ENCODE results near the gene PCDHGB7. TPM values are rescaled to one million over a fixed set of nuclear protein-coding genes. Genes with fewer than 3 reads are reported as not detected.

PCDHGB7 gene
- 6.0 and 7.4 TPM in 2 replicates for total RNA-seq

GRCh38 chr5:141417494-141418172, at the start of gene PCDHGB7:
Gene PCDHGB7 (plus strand): TSS chr5:141417677. CDS start chr5:141417860, 183 bp downstream.

DNA sequence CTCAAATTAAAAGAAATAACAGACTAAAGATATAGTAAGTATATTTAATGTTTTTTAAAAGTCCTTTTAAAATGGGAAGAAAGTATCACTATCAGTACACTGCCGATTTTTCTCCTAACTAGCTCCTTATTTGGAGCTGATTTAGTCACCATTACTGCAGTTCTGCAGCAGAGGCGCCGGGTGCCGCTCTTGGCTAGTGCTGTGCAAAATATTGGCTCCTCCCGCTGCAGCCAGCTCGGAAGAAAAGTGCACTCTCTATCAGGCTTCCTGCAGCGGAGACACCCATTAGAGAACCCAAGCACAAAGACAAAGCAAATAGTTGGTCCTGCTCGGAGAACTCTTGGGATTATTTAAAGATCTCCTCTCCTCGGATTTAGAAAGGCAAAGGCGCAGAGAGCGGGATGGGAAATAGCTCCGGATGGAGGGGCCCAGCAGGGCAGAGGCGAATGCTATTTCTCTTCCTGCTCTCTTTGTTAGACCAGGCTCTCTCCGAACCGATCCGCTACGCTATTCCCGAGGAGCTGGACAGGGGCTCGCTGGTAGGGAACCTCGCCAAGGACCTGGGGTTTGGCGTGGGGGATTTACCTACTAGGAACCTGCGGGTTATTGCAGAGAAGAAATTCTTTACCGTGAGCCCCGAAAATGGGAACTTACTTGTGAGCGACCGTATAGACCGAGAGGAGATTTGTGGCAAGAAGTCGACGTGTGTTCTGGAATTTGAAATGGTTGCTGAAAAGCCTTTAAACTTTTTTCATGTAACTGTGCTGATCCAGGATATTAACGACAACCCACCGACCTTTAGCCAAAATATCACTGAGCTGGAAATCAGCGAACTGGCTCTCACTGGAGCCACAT, 47.3 kb upstream of the PCDHGB7 start, which contains the start of gene PCDHGB3:
PCDHGB3 (plus strand) TSS at position 249 of the 855 bp plus-strand sequence; CDS start at position 402, 153 bp downstream.

DNA sequence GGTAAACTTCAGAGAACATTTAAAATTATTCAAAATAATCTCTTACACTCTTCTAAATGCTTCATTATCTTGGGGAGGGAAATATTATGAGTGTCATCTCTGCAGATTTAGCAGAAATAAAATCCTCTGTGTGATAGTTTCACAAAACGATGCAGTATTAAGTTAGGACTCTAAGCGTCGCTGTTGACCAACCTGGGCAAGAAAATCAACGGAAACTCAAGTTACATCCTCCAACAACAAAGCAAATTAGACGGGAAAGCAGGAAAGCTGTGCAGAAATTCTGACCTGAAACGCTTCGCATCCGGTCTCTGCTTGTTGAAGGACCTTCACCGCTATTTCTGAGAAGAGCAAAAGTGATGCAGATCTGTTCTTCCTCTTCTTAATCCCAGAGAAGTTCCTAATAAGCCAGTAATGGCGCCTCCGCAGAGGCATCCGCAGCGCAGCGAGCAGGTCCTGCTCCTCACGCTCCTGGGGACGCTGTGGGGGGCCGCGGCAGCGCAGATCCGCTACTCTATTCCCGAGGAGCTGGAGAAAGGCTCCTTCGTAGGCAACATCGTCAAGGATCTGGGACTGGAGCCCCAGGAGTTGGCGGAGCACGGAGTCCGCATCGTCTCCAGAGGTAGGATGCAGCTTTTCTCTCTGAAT, 43.7 kb upstream of the PCDHGB7 start, which contains the start of gene PCDHGA6:
PCDHGA6 (plus strand) TSS at position 219 of the 645 bp plus-strand sequence; CDS start at position 412, 193 bp downstream.

DNA sequence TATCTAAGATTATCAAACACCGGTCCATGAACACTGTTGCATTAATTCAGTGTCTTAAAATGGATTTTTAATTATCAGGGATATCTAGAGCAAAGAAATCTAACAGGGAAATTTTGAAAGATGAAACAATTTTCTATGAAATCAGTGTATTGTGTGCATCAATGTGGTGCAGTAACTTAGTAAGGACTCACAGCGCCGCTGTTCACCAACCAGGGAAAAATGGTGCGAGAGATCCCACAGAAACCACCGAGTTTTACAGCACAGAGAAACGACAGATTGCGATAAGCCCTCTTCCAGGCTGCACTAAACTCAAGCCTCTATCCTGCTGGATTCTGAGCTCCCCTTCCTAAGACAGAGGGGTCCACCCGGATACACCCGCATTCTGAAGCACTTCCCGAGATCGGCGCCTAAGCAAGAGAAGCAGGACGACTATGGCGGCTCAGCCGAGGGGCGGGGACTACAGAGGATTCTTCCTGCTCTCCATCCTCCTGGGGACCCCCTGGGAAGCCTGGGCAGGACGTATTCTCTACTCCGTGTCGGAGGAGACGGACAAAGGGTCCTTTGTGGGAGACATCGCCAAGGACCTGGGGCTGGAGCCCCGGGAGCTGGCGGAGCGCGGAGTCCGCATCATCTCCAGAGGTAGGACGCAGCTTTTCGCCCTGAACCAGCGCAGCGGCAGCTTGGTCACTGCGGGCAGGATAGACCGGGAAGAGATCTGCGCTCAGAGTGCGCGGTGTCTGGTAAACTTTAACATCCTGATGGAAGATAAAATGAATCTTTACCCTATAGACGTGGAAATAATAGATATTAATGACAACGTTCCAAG, 34.8 kb upstream of the PCDHGB7 start, which contains the start of gene PCDHGA7:
PCDHGA7 (plus strand) TSS at position 274 of the 826 bp plus-strand sequence; CDS start at position 432, 158 bp downstream.

DNA sequence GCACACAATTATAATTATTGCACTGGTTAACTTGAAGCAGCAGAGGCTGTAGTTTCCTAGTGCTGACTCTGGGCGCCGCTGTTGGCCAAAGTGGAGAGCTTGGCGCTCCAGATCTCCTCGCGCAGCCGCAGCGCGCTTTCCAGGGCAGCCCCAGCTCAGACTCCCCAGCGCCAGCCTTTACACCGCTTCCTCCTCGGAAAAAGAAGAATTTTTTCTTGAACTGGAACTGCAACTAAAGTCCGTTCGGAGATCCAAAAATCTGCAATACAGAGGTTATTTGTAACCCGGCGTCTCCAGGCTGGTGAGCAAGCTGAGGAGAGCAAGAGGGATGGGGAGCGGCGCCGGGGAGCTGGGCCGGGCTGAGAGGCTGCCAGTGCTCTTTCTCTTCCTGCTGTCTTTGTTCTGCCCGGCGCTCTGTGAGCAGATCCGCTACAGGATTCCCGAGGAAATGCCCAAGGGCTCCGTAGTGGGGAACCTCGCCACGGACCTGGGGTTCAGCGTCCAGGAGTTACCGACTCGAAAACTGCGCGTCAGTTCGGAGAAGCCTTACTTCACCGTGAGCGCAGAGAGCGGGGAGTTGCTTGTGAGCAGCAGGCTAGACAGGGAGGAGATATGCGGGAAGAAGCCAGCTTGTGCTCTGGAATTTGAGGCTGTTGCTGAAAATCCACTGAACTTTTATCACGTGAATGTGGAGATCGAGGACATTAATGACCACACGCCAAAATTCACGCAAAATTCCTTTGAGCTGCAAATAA, 29.7 kb upstream of the PCDHGB7 start, which contains the start of gene PCDHGB4:
PCDHGB4 (plus strand) TSS at position 142 of the 755 bp plus-strand sequence; CDS start at position 329, 187 bp downstream.

DNA sequence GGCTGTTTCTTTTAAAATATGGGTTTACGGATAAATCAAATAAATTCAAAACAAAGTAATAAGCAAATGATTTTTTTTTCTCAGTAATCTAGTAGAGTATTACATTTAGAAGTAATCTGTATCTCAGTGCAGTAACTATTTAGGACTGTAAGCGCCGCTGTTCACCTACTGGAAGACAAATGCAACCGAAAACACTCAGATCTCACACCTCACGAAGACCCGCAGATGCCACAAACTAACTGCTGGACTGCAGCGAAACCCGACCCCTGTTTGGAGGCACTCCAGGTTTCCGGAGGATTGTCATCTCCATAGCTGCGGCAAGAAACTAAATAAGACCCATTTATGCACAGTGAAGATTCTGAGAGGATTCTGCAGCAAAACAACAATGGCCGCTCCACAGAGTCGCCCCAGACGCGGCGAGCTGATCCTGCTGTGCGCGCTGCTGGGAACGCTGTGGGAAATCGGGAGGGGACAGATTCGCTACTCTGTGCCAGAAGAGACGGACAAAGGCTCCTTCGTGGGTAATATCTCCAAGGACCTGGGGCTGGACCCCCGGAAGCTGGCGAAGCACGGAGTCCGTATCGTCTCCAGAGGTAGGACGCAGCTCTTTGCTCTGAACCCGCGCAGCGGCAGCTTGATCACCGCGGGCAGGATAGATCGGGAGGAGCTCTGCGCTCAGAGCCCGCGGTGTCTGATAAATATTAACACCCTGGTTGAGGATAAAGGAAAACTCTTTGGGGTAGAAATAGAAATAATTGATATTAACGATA, 24.9 kb upstream of the PCDHGB7 start, which contains the start of gene PCDHGA8:
PCDHGA8 (plus strand) TSS at position 205 of the 770 bp plus-strand sequence; CDS start at position 386, 181 bp downstream.

GRCh38 chr5:141397756-141398551, 19.5 kb upstream of the PCDHGB7 start, which contains the start of gene PCDHGB5:
Gene PCDHGB5 (plus strand): TSS chr5:141397947. CDS start chr5:141398128, 181 bp downstream.

GRCh38 chr5:141402553-141403243, 14.8 kb upstream of the PCDHGB7 start, which contains the start of gene PCDHGA9:
Gene PCDHGA9 (plus strand): TSS chr5:141402778. CDS start chr5:141402953, 175 bp downstream.

GRCh38 chr5:141407790-141408505, 9.5 kb upstream of the PCDHGB7 start, which contains the start of gene PCDHGB6:
Gene PCDHGB6 (plus strand): TSS chr5:141408021. CDS start chr5:141408203, 182 bp downstream.

DNA sequence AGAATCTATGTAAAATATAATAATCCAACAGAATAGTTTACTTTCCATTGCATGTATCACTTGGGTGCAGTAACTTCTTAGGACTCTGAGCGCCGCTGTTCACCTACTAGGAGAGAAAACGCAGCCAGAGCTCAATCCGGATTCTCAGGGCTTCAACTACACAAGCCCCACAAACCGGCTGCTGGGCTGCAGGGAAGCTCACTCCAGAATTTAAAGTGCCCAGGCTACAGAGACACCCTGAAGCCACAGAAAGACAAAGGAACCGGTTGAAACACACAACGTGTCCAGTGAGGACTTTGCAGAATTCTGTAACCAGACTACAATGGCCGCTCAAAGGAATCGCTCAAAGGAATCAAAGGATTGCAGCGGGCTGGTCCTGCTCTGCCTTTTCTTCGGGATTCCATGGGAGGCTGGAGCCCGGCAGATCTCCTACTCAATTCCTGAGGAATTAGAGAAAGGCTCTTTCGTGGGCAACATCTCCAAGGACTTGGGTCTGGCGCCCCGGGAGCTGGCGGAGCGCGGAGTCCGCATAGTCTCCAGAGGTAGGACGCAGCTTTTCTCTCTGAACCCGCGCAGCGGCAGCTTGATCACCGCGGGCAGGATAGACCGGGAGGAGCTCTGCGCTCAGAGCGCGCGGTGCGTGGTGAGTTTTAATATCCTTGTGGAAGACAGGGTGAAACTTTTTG, 4.5 kb upstream of the PCDHGB7 start, which contains the start of gene PCDHGA10:
PCDHGA10 (plus strand) TSS at position 134 of the 686 bp plus-strand sequence; CDS start at position 323, 189 bp downstream.

DNA sequence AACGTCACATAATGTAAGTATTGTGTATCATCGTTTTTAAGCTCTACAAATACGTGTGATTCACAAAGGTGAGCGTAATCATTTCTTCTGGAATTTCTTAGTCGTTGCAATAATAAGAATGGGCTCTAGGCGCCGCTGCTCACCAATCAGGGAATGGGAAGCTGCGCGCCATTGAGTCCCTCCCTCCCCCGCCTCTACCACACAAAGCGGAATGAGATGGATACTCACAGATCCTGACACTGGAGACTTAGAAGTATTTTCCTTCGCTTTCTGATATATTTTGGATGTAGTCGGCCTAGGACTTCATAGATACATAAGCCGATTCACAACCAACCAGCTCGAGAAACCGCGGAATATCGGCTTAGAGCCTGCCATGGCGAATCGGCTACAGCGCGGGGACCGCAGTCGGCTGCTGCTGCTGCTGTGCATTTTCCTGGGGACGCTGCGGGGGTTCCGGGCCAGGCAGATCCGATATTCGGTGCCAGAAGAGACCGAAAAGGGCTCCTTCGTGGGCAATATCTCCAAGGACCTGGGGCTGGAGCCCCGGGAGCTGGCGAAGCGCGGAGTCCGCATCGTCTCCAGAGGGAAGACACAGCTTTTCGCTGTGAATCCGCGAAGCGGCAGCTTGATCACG, 3.5 kb downstream of the PCDHGB7 start, which contains the start of gene PCDHGA11:
PCDHGA11 (plus strand) TSS at position 197 of the 634 bp plus-strand sequence; CDS start at position 374, 177 bp downstream.

GRCh38 chr5:141430332-141431113, 13.0 kb downstream of the PCDHGB7 start, which contains the start of gene PCDHGA12:
Gene PCDHGA12 (plus strand): TSS chr5:141430507. CDS start chr5:141430760, 253 bp downstream.

